Jurkat, Clone E6-1 (cell line): ENCODE results near the gene MLST8.
"Not testable (repeated sequence)": the region's sequence is repeated elsewhere in the genome, so short reads cannot be mapped to it uniquely, and the experiment has no call there.

Experiments used
- DNase-seq: peaks from one replicate; pipeline ENCODE4 v3.0.0-alpha.2; 2011; ENCODE audit warnings: low read depth, low spot score
- H3K4me3 ChIP-seq: 2 replicates; pipeline ENCODE4 v1.5.1; 2011; ENCODE audit warnings: mild to moderate bottlenecking, low read length, control low read depth, moderate library complexity

MLST8 gene

DNA sequence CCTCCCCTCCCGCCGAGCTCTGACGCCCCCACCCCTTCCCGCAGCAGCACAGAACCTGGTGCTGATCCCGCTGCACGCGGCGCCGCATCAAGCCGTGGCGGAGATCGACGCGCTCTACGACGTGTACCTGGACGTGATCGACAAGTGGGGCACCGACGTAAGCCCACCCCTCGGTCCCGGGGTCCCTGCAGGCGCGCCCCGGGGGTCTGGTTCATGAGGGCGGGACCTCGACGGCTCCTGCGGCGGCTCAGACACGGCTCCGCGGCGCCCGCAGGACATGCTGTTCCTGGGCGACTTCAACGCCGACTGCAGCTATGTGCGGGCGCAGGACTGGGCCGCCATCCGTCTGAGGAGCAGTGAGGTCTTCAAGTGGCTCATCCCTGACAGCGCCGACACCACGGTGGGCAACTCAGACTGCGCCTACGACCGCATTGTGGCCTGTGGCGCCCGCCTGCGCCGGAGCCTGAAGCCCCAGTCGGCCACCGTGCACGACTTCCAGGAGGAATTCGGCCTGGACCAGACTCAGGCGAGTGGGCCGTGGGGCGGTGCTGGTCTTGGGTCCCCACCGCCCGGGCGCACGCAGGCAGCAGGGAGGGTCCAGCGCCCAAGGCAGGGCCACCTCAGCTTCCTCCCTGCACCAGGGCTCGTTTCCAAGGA, 32.4 kb downstream of the MLST8 start:
- no peak for DNase-seq
- H3K4me3 ChIP-seq: no peak overlapping the region

DNA sequence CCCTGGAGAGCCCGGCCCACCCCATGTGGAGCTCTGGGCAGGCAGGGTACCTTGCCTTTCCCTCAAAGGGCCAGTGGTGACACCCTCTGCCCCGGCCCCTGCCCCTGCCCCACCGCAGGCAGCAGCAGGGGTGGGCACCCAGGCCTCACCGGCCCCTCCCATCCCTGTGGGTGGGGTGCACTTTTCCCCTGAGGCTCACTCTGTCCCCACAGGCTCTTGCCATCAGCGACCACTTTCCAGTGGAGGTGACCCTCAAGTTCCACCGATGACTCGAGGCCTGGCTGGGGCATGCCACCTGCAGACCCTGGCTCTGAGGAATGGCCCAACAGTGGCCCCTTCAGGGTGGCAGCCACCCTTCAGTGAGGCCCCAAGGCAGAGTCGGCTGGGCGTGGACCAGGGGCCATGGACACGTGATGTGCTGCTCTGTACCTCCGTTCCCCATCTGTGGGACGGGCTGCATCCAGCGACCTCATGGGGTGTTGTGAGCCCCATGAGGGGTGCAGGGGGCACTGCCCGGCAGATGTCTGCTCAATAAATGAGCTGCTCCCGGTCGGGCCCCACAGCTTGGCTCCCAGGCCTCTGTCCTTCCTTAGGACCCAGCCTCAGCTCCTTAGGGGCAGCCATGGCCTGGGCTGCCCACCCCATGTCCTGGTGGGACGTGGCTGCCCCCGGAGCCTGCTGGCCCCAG, 33.0 kb downstream of the MLST8 start:
- no peak overlapping the region for H3K4me3 ChIP-seq
- no peak for DNase-seq

DNA sequence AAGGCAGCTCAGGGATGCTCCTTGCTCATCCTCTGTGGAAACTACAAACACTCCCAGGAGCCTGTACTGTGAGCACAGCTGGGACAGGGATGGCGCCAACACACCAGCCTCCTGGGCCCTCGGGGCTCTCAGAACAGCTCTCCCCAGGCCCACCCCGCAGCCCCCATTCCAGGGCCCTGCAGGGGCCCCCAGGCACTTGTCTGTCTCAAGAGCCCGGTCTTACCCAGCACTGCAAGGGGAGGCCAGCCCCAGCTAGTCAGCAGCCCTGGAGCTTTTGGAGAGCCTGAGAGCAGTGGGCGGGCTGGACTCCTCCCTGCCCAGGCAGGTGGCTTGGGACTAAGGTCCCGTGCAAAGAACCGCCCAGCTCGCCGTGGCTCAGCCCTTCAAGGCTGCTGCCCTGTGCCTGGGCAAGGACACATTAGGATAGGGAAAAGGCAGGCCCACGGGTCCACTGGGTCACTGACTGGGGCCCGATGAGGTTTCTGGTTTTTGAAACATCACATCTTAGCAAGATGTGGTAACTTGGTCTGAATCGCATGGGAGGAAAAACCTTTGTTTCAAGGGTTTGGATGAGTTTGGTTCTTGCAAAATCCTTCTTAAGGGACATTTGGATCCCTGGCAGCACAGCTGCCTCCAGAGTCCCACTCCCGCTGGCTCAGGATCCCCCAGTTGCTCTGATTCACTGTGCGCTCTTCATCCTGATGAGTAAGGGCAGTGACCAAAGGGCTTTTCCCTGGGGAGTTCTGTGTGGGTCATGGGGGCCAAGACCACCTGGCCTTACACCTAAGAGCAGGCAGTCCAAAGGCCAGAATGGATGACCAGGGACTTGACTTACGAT, 33.8 kb downstream of the MLST8 start:
- no peak overlapping the region for H3K4me3 ChIP-seq
- DNase-seq: no peak

DNA sequence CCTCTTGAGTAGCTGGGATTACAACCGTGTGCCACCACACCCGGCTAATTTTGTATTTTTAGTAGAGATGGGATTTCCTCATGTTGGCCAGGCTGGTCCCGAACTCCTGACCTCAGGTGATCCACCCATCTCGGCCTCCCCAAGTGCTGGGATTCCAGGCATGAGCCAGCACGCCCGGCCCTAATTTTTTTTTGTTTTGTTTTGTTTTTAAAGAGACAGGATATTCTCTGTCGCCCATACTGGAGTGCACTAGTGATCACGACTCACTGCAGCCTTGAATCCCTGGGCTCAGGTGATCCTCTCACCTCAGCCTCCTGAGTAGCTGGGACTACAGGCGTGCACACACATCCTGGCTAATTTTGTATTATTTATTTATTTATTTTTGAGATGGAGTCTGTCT, 35.1 kb downstream of the MLST8 start:
- H3K4me3 ChIP-seq, DNase-seq: not testable (repeated sequence)

DNA sequence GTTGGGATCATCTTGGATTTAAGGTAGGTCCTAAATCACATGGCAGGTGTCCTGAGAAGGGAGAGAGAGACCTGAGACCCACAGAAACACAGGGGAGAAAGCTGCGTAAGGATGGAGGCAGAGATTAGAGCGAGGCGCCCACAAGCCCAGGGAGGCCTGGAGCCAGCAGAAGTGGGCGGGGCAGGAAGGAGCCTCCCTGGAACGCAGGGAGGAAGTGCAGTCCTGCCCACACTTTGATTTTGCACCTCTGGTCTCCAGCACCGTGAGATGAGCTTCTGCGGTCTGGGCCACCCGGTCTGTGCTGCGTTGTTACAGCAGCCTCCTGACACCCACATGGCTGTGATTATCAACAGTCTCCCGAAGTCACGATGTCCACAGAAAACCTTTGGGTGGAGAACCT, 37.3 kb downstream of the MLST8 start:
- DNase-seq: no peak
- no peak overlapping the region for H3K4me3 ChIP-seq

DNA sequence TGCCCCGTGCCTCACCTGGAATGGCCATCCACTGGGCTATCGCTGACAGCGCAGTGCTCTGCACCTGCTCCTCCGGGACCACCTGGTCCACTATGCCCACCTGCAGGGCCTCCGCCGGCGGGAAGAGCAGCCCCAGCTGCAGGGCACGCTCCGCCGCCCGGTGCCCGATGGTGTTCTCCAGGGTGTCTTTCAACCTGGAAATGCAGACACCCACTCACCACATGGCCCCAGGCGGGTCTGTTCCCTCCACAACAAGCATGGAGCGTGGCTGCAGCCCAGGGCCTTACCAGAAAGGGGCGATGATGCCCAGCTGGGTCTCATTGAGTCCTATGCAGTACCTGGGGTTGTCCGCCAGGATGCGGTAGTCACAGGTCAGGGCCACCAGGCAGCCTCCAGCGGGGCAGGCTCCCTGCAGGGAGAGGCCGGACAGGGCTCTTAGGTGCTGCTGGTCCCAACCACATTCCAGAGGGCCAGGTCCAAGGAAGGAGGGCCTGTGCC, 37.8 kb downstream of the MLST8 start:
- no peak for DNase-seq
- H3K4me3 ChIP-seq: no peak overlapping the region

DNA sequence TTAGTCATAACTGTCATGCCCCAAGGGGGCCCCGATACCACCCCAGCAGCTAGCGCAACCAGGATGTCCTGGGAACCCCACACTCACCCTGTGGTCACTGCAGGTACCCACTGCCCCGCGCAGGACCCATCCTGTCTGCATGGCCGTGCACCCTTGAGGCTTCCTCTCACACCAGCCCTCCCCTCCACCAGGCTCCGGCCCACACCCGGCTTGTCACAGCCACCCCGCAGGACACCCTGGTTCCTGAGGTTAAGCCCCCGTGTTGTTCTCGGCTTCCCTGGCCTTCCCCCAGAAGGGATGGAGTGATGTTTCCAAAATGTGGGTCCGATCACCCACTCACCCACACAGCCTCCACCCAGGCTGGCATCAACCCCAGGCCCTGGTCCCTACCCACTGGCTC, 38.5 kb downstream of the MLST8 start:
- DNase-seq: no peak
- no peak overlapping the region for H3K4me3 ChIP-seq

DNA sequence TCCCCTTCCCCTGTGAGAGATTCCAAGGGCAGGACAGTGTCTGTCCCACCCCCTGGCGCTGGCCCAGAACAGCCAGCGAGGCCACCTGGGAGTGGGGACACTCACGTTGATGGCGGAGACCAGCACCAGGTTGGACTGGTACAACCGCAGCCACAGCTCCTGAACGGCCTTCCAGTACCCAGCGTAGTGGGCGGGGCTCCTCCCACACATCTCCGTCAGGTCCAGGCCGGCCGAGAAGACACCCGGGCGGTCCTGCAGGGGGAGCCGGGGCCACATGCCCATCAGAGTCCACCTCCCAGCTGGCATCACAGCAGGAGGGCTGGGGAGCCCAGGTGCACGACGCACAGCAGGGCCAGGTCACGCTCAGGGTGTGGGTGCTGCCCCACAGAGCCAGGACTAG, 39.0 kb downstream of the MLST8 start:
- DNase-seq: no peak
- no peak overlapping the region for H3K4me3 ChIP-seq

DNA sequence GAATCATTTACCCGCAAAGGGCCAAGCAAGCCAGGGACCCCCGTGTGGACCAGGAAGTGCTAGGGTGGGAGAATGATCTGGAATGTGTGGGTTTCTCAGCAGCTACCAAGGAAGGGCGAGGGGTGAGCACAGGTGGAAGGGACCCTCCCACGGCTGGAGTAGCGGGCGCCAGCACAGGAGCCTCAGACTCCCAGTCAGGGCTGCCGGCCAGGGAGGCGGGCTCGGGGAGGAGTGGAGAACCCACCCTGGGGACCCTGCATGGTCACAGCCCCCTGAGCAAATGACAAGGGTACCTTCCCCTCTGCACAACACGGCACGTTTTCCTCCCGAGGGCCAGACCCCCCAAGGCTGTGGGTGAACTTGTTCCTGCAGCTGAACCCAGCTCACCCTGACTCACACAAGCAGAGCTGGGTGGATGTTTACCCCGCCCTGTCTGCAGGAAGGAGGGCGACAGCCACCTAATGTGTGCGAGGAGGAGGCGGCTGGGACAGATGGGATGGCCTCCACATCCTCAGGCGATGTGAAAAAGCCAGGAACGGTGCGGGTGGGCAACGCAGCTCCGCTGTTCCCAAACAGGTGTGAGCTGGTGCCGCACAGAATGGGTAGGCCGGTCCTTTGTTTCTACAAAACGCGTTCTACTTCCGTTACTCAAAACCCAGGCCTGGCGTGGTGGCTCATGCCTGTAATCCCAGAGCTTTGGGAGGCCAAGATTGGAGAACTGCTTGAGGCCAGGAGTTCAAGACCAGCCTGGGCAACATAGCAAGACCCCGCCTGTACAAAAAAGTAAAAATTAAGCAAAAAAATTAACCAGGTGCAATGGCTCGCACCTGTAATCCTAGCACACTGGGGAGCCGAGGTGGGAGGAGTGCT, 39.9 kb downstream of the MLST8 start:
- no peak for DNase-seq
- H3K4me3 ChIP-seq: no peak overlapping the region

DNA sequence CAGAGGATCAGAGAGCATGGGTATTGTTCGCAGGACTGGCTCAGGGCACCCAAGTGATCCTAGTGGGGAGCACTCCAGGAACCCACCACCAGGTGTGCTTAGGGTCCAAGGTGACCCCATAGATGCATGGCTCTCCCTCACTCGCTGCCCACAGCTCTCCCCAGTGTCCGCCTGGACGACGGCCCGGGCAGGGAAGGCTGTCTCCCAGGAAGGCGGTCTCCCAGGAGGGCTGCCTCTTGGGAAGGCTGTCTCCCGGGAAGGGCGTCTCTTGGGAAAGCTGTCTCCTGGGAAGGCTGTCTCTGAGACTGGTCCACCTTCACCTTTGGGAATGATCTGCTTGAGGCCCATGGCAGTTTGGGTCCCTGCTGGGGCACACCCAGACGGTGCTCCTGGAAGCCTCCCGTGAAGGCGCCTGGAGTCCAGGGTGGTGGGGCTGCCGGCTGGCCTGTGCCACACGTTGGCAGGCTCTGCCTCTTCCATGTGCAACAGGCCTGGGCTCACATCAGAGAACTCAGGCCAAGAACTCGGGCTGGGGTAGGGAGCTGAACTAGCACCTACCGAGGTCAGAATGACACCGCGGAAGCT, 41.1 kb downstream of the MLST8 start:
- no peak overlapping the region for H3K4me3 ChIP-seq
- DNase-seq: no peak

DNA sequence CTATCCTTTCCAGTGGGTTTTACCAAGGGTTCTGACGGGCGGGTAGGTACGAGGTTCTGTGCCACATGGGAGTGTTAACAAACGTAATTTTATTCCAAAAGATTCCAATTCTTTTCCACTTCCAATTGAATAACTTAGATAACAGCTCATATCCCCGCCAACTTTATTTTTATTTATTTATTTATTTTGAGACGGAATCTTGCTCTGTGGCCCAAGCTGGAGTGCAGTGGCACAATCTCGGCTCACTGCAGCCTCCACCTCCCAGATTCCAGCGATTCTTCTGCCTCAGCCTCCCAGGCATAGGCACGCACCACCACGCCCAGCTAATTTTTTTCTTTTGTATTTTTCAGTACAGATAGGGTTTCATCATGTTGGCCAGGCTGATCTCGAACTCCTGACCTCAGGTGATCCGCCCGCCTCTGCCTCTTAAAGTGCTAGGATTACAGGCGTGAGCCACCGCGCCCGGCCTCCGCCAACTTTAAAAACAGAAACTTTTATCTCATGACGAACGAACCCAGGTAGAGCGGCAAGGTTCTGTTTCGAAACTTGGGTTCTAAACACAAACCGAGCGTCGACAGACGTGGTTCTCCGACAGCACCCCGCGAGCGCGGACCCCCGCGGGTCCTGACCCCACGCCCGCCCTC, 45.5 kb downstream of the MLST8 start:
- no peak for DNase-seq
- H3K4me3 ChIP-seq: no peak overlapping the region

DNA sequence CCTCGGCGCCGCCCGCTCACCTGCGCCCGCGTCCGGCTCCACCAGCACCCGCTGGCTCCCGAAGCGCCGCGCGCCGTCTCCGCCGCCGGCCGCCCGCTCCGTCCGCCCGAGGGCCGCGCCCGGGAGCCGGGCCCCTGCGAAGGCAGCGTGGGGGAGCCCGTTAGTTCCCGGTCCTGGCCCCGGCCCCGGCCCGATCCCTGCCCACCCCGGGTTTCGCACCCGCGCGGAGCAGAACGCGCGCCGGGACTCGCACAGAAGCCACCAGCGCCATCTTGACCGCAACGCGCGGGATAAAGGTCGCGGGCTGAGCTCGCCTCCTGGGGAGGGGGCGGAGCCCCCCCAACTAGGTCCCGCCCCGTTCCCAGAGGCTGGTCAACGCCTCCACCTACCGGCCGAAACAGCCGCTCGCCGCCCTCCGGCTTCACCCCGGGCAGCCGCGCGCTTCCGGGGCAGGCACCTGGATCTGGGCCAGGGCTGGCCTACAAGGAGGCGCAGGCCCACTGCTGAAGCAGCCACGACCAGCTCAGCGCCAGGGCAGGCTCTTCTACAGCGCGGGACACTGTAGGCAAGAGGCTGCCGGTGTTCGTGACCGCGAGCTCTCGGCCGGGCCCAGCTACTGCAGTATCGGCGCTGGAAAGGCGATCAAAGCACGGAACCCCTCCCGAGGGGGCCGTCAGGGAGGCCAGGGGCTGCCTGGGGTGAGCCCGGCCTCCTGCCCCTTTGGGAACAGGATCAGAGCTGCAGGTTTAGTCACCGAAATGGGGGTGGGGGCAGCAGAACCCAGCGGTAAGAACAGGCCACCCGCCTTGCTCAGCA, 46.2 kb downstream of the MLST8 start, which contains the start of gene ECI1:
ECI1 (minus strand) TSS at position 292 of the 816 bp plus-strand sequence; CDS start at position 271, 21 bp downstream.
- DNase-seq: no peak
- H3K4me3 ChIP-seq: no peak within 1 kb of the TSS

DNA sequence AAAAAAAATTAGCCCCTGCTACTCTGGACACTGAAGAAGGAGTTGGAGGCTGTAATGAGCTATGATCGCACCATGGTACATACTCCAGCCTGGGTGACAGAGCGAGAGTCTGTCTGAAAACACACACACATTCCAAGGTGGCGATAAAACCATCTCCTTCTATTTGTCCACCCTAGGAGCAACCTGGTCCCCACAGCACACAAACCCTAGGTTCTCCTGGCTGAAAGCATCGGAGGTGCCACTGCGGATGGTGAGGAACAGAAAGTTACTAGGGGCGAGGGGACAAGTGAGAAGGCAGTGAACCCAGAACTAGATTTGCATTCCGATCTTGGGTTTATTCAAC, 47.5 kb downstream of the MLST8 start:
- no peak overlapping the region for H3K4me3 ChIP-seq
- no peak for DNase-seq

DNA sequence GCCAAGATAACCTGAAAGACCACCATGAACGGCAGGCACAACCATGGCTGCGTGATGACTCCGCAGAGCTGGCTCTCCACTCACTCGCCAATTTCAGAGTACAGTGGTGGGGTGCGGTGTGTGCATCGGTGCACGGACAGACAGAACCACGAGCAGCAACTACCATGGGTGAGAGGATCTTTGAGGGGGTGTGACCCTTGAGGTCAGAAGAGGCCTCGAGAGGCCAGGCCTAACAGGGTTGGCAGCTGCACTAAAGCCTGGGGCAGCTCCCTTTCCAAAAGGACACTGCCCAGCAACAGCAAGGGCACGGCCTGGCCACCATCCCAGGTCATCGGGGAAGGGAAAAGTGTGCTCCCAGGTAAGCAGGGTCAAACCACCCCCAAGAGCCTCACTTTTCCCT, 48.0 kb downstream of the MLST8 start:
- H3K4me3 ChIP-seq: no peak overlapping the region
- no peak for DNase-seq

DNA sequence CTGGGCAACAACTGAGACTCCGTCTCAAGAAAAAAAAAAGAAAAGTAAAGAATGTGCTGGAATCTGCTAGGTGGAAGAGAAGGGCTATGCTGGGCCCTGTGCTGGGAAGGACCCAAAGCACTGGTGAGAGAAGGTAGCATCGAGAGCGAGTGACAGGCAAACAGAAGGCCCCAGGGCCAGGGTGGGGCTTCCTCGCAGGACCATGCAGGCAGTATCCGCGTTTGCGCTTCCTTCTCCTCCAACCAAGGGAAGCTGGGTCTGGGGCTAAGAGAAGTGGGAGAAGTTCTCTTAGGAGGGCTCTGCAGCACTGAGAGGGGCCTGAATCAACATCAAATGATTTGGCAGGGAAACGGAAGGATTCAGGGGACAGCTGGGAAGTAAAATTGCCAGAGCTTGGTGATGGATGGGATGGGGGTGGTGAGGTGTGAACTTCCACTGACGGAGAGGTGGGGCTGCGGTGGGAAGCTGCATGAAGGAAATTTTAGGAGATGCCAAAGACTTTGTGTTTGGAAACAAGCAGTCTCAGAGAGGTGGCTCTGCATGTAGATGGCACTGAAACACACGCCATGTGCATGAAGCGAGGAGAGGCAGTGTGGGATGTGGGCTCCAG, 51.4 kb downstream of the MLST8 start:
- H3K4me3 ChIP-seq: no peak overlapping the region
- no peak for DNase-seq

DNA sequence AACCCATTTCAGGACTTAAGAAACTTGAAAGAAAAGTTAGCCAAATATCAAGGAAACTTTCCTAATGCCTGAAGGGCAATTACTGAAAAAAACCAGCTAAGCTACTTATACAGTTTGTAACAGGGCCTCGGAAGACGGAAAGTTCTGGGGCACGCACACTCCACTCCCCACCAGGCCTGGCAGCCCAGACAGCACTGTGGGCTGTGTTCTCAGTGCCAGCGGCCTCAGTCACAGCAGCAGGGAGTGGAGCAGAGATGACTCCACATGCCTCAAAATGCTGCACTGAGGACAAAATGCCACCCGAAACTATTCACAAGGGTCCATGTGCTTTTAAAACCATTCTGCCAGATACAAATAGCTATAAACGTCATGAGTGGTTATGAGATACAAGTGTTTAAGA, 52.5 kb downstream of the MLST8 start:
- no peak overlapping the region for H3K4me3 ChIP-seq
- DNase-seq: no peak

DNA sequence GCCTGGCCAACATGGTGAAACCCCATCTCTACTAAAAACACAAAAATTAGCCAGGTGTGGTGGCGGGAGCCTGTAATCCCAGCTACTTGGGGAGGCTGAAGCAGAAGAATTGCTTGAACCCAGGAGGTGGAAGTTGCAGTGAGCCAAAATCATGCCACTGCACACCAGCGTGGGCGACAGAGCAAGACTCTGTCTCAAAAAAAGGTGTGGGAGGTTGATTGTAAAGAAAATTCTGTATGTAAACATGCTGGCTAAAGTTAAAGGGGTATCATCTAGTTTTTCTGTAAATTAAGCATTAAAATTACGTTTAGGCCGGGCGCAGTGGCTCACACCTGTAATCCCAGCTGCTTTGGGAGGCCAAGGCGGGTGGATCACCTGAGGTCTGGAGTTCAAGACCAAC, 53.3 kb downstream of the MLST8 start:
- not testable (repeated sequence) for DNase-seq, H3K4me3 ChIP-seq
